BLaER1 (cell line): ENCODE measurements around the gene LMAN1L.

Source experiments
- H3K27ac ChIP-seq: shearing (Covaris generic); formaldehyde crosslinking; 2 replicates; pipeline ENCODE4 v1.8.1; 2022
- H3K27me3 ChIP-seq: shearing (Covaris generic); formaldehyde crosslinking; 2 replicates; pipeline ENCODE4 v1.8.1; 2022
- H3K36me3 ChIP-seq: shearing (Covaris generic); formaldehyde crosslinking; 2 replicates; pipeline ENCODE4 v1.8.1; 2022
- H3K4me1 ChIP-seq: shearing (Covaris generic); formaldehyde crosslinking; 2 replicates; pipeline ENCODE4 v1.8.1; 2022
- H3K4me2 ChIP-seq: shearing (Covaris generic); formaldehyde crosslinking; 2 replicates; pipeline ENCODE4 v1.8.1; 2022
- H3K4me3 ChIP-seq: shearing (Covaris generic); formaldehyde crosslinking; 2 replicates; pipeline ENCODE4 v1.8.1; 2022
- H3K9ac ChIP-seq: shearing (Covaris generic); formaldehyde crosslinking; 2 replicates; pipeline ENCODE4 v1.8.1; 2022
- H3K9me3 ChIP-seq: shearing (Covaris generic); formaldehyde crosslinking; 2 replicates; pipeline ENCODE4 v1.8.1; 2022
- H4K20me1 ChIP-seq: shearing (Covaris generic); formaldehyde crosslinking; 2 replicates; pipeline ENCODE4 v1.8.1; 2022
- Cebpa-rat ChIP-seq: shearing (Covaris generic); IDR thresholded peaks from 2 replicates; pipeline ENCODE4 v1.8.1; 2022

Gene LMAN1L

DNA sequence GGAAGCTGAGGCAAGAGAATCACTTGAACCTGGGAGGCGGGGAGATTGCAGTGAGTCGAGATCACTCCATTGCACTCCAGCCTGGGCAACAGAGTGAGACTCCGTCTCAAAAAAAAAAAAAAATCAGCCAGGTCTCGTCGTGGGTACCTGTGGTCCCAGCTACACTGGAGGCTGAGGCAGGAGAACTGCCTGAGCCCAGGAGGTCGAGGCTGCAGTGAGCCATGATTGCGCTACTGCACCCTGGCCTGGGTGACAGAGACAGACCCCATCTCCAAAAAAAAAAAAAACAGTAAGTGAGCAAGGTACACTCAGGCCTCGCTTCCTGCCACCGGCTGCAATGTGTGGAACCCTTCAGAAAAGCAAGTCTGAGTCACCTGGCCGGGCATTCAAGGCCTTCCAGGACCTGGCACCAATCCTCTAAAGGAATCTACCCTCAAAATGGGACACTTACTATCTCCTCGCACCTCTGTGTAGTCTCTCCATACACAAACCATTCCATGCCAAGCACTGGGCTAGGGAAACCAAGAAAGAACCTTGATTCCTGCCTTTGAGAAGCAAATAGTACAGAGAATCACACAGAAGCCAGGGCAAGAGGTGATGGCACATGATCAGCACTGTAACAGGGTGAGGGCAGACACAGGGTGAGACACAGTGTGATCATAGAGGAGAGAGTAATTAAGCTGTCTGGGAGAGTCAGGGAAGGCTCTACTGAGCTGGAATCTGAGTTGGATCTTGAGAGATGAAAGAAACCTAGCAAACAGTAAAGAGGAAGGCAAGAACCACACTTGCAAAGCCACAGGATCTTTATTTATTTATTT, 50.8 kb downstream of the LMAN1L start:
- Histone ChIP-seq H3K9ac (no peak overlapping the region), H3K4me3 (no peak overlapping the region), H3K36me3 (peaks cover 30% of the 10 kb centered on the region), H3K4me1 (peaks cover 68% of the 10 kb centered on the region), H3K9me3 (peaks cover 7% of the 10 kb centered on the region; the same call in 1 of the 2 replicates), H3K4me2 (0 out of 2 replicates have a peak overlapping the region, but pooled peaks have one; percentile 1), H3K27me3 (no peaks in the 10 kb centered on the region), H4K20me1 (peaks cover 95% of the 10 kb centered on the region), H3K27ac (no peak overlapping the region)
- no peak for TF ChIP-seq Cebpa-rat

DNA sequence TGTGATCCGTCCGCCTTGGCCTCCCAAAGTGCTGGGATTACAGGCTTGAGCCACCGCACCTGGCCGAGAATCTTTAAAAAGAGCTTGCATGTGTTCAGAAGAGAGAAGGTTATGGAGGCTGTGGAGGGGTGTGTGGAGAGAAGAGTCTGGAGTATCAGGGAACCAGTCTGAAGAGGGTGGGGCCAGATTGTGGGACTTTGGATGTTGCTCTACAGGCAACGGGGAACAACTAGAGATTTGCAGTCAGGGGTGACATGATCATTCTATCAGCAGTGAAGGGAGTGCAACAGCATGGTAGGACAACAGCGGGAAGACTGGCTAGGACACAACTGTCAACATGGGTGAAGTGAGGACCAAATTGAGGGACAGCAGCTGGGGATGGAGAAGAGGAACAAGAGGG, 51.7 kb downstream of the LMAN1L start:
- Histone ChIP-seq H3K4me2 (no peak overlapping the region), H3K4me1 (peaks cover 68% of the 10 kb centered on the region), H3K4me3 (no peak overlapping the region), H3K27ac (no peak overlapping the region), H3K9me3 (peaks cover 7% of the 10 kb centered on the region; the same call in 1 of the 2 replicates), H3K27me3 (no peaks in the 10 kb centered on the region), H3K9ac (no peak overlapping the region), H3K36me3 (peaks cover 36% of the 10 kb centered on the region), H4K20me1 (peaks cover 95% of the 10 kb centered on the region)
- TF ChIP-seq Cebpa-rat, result no peak

DNA sequence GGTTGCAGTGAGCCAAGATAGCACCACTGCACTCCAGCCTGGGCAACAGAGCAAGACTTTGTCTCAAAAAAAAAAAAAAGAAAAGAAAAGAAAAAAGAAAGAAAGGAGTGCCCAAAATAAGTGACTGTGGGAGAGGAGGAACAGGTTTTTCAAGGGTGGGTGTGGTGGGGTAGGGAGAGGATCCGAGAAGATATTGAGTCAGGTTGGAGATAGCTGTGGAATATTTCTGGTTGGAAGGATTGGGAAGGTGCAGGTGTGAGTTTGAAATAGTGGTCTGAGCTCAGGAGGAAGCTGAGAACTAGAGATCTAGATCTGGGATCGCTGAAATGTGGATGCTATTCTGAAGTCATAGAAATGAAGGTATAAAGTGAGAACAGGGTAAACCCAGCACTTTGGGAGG, 52.7 kb downstream of the LMAN1L start:
- peaks cover 68% of the 10 kb centered on the region for H3K4me1 ChIP-seq

DNA sequence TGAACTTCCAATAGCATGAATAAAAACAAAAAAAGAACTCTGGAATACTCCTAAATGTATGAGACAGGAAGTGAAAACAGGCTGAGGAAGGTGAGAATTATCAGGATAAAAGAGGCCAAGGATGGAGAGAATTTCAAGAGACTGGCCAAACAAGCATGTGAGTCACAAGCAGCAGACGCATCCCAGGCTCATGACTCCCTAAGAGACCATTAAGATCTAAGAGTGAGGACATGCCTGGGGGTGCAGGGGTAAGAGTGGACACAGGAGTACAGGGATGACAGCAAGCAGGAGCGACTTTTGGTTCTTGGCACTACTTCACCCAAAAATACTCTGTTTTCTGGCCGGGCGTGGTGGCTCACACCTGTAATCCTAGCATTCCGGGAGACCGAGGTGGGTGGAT, 53.5 kb downstream of the LMAN1L start:
- peak overlapping the region; percentile 36; the same call in 1 of the 2 replicates for H3K27ac ChIP-seq
- H3K4me1 ChIP-seq, result peaks cover 75% of the 10 kb centered on the region
- H3K27me3 ChIP-seq, result no peaks in the 10 kb centered on the region
- H3K4me3 ChIP-seq, result no peak overlapping the region
- peaks cover 36% of the 10 kb centered on the region for H3K36me3 ChIP-seq
- H3K4me2 ChIP-seq, result peak overlapping the region; percentile 53
- TF ChIP-seq Cebpa-rat, result no peak
- H4K20me1 ChIP-seq, result peaks cover 95% of the 10 kb centered on the region
- peaks cover 7% of the 10 kb centered on the region; the same call in 1 of the 2 replicates for H3K9me3 ChIP-seq
- H3K9ac ChIP-seq, result no peak overlapping the region

More for the DNA sequence above, 52.7 kb downstream of the LMAN1L start:
- TF ChIP-seq Cebpa-rat, result no peak
- H3K4me2 ChIP-seq, result peak overlapping the region; percentile 53; the same call in 1 of the 2 replicates
- H3K36me3 ChIP-seq, result peaks cover 36% of the 10 kb centered on the region
- H3K9ac ChIP-seq, result no peak overlapping the region
- no peaks in the 10 kb centered on the region for H3K27me3 ChIP-seq
- peaks cover 95% of the 10 kb centered on the region for H4K20me1 ChIP-seq
- no peak overlapping the region for H3K4me3 ChIP-seq
- no peak overlapping the region for H3K27ac ChIP-seq
- peaks cover 7% of the 10 kb centered on the region; the same call in 1 of the 2 replicates for H3K9me3 ChIP-seq

DNA sequence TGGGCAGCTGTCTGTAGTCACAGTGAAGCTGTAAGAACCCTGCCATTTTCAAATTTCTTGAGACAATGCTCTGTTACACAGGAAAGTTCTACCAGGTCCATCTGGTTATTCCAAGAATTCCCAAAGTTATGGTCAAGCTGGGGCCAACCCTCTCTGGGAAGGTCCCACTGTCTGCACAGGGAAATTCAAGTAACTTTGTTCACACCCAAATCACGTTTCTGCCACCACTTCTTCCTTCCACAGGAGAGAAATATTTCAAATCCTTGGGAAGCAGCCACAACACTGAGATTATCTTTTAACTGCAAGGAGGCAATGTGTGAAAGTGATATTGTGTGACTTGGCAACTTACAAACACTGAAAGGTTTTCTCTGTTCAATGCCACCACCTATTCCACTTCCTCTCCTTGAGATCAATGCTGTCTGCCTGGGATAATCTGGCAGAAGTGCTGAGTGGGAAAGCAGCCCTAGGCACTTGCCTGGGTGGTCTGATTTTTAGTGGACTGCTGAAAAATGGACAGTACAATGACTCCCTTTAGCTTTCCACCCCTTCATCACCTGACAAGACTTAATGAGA, 54.9 kb downstream of the LMAN1L start:
- Histone ChIP-seq H3K9me3 (peaks cover 7% of the 10 kb centered on the region; the same call in 1 of the 2 replicates), H3K4me3 (no peak overlapping the region), H3K4me2 (peak overlapping the region; percentile 94), H3K27me3 (no peaks in the 10 kb centered on the region), H3K9ac (no peak overlapping the region), H4K20me1 (peaks cover 97% of the 10 kb centered on the region), H3K36me3 (peaks cover 36% of the 10 kb centered on the region), H3K4me1 (peaks cover 89% of the 10 kb centered on the region), H3K27ac (peak overlapping the region; percentile 95)
- TF ChIP-seq Cebpa-rat, result no peak

DNA sequence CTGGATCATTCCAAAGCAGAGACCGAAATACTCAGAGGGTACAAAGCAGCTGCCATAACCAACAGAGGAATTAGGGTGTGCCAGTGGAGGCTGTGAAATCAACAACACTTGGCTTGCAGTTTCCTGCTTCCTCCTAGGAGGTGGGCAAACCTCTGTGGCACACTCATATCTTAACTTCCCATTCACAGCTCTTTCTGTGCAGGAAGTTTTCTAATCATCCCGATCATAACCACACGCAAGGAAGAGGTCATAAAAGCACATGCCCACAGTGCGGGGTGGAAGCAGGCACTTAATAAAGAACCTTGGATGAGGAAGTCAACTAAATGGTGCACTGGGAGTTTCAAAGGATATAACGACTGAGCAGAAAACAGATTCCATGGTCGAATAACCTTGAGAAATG, 55.4 kb downstream of the LMAN1L start:
- peaks cover 90% of the 10 kb centered on the region for H3K4me1 ChIP-seq
- H3K4me3 ChIP-seq, result no peak overlapping the region
- H3K9ac ChIP-seq, result no peak overlapping the region
- H3K27ac ChIP-seq, result peak overlapping the region; percentile 95
- no peaks in the 10 kb centered on the region for H3K27me3 ChIP-seq
- TF ChIP-seq Cebpa-rat, result no peak
- H4K20me1 ChIP-seq, result peaks cover 94% of the 10 kb centered on the region
- H3K4me2 ChIP-seq, result peak overlapping the region; percentile 94
- peaks cover 36% of the 10 kb centered on the region for H3K36me3 ChIP-seq
- H3K9me3 ChIP-seq, result peaks cover 7% of the 10 kb centered on the region; the same call in 1 of the 2 replicates

DNA sequence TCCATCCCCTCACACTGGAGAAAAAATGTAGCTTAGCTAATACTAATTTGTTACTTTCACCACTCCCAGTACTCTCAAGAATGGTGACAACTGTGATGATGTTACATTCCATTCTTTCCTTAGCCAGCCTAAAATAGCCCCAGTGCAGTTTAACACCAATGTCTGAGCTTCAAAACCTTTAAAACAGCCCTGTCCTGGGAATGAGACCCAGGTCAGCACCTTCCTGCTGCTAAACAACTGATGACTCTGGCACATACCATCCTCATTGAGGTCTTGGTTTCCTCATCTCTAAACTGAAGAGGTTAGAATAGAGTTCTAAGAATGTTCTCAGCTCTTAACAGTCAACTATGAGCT, 56.7 kb downstream of the LMAN1L start:
- Histone ChIP-seq H3K27ac (peak overlapping the region; percentile 95), H3K4me3 (no peak overlapping the region), H4K20me1 (peaks cover 81% of the 10 kb centered on the region), H3K27me3 (no peaks in the 10 kb centered on the region), H3K9ac (peak overlapping the region; percentile 73; the same call in 1 of the 2 replicates), H3K4me1 (peaks cover 88% of the 10 kb centered on the region), H3K4me2 (peak overlapping the region; percentile 94), H3K36me3 (peaks cover 32% of the 10 kb centered on the region), H3K9me3 (peaks cover 7% of the 10 kb centered on the region; the same call in 1 of the 2 replicates)
- TF ChIP-seq Cebpa-rat, result no peak

DNA sequence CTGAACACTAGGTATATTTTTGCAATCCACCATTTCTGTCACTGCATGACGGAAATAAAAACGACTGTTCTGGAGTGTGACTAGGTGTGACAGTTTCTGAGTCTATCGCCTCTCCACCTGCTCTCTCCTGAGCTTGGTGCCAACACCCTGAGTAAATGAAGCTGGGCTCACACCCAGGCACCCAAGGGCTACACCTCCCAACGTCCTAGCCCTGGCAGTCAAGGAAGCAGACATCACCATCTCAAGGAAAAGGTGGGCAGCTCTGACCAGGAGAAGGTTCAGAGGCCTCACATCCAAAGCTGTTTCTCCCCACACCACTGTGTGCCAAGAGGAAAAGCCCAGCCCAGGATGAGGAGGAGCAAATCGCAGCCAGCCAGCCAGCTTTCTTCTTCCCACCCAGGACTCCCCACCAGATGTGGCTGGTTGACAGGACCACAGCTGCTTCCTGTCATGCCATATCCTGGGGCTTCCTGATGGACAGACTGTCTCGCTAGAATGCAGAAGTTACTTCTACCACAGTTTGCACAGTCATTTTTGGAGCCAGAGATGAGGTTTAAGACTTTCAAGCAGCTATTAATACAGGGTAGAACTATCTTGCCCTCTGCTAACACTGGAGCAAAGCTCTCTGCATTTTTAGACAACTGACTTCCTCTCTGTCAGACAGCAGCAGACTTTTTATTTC, 57.2 kb downstream of the LMAN1L start:
- Histone ChIP-seq H3K27ac (peak overlapping the region; percentile 95), H3K9ac (peak overlapping the region; percentile 73), H3K36me3 (peaks cover 29% of the 10 kb centered on the region), H3K4me1 (peaks cover 84% of the 10 kb centered on the region), H3K27me3 (no peaks in the 10 kb centered on the region), H3K4me3 (peak overlapping the region; percentile 38), H4K20me1 (peaks cover 76% of the 10 kb centered on the region), H3K9me3 (peaks cover 7% of the 10 kb centered on the region; the same call in 1 of the 2 replicates), H3K4me2 (peak overlapping the region; percentile 94)
- TF ChIP-seq Cebpa-rat, result no peak

DNA sequence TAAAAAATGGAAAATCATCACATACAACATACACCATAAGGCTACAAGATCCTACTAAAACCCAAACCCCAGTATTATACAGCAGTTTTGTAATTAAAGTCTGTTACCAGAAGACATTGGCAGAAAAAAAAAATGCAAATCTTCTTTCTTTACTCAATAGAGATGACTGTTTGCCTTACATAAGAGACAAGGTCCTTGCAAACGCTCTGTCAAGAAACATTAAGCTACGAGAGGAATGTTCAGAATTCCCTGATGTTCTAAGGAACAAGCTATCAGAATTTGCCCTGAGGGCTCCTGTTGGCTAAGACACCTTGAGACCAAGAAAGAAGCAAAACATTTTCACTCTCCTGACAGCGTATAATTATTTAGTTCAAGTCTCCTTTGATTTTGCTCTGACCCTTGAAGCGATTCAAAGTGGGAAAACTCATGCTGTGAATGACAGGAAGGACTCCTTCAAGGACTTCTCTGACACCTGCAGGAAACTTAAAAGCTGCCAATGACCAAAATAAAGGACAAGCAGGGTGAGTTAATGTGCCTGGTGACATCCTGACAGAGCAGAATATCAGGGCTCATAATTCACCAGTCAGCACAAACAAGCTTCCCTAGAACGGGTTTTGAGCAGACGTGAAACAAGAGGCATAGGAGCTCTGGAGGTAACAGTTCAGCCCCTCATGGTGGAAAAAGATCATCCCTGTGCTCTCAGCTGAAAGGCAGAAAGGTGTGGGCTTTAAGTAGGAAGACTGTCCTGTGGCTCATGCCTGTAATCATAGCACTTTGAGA, 58.0 kb downstream of the LMAN1L start:
- Histone ChIP-seq H3K27me3 (no peaks in the 10 kb centered on the region), H3K4me2 (peak overlapping the region; percentile 94), H3K27ac (peak overlapping the region; percentile 95), H3K9ac (peak overlapping the region; percentile 73), H3K4me3 (peak overlapping the region; percentile 38), H3K9me3 (peaks cover 7% of the 10 kb centered on the region; the same call in 1 of the 2 replicates), H3K4me1 (peaks cover 78% of the 10 kb centered on the region), H4K20me1 (peaks cover 69% of the 10 kb centered on the region), H3K36me3 (peaks cover 29% of the 10 kb centered on the region)
- no peak for TF ChIP-seq Cebpa-rat
